ENCODE measurements around the gene FOXA1.

- TF ChIP-seq, protein P1, sequence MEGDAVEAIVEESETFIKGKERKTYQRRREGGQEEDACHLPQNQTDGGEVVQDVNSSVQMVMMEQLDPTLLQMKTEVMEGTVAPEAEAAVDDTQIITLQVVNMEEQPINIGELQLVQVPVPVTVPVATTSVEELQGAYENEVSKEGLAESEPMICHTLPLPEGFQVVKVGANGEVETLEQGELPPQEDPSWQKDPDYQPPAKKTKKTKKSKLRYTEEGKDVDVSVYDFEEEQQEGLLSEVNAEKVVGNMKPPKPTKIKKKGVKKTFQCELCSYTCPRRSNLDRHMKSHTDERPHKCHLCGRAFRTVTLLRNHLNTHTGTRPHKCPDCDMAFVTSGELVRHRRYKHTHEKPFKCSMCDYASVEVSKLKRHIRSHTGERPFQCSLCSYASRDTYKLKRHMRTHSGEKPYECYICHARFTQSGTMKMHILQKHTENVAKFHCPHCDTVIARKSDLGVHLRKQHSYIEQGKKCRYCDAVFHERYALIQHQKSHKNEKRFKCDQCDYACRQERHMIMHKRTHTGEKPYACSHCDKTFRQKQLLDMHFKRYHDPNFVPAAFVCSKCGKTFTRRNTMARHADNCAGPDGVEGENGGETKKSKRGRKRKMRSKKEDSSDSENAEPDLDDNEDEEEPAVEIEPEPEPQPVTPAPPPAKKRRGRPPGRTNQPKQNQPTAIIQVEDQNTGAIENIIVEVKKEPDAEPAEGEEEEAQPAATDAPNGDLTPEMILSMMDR (IDR thresholded peaks at IDR 0.05; ENCODE audit: control extremely low read depth in 1 of 3, insufficient read depth in 1 of 3, low read depth in 1 of 3, low read length in 3 of 3) = no peak
- TF ChIP-seq SIX5 (IDR thresholded peaks at IDR 0.05; ENCODE audit: low read depth, low read length) = no peak
- no peak for TF ChIP-seq POLR2A (IDR thresholded peaks at IDR 0.05; ENCODE audit: control extremely low read depth in 1 of 2, low read depth in 2 of 2, low read length in 2 of 2)
Observed at GRCh38 chr14:37587131-37587803, 7.8 kb downstream of the FOXA1 start.
